ENCODE data around the gene REEP5.

DNA sequence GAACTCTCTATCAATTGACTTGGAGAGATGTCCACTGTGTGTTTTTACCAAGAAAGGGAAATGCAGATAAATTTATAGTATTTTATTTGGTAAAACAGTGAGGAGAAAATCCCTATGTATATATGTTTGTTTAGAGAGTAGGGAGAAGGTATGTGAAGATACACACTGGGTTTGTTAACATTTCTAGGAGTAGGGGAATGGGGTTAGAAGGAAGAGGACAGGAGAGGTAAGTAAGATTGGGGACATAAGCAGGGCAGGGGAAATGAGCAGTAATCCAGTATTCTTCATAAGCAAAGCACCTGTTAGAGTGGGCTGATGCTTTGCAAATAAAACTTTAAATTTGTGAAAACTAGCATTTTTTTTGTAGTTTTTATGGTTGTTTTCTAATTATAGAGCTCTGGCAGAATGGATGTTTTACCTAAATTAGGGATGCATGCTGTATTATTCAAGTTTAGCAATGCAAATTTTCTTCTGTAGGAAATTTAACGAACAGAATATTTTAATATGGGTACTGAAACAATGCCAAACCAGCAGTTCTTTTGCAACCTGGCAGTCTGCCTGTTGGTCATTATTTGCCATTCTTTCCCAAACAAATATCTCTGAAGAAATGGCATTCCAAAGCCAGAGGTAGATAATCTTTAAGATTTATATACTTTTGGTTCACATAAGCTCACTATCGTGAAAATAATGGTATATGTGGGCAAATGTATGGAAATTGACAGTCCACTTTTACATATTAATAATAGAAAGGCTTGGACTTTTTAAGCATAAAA lies 35.2 kb upstream of the REEP5 start:
- TF ChIP-seq CTCF (IDR thresholded peaks at IDR 0.05; ENCODE audit: low read depth, low read length, poor library complexity, severe bottlenecking), result no peak
- TF ChIP-seq EZH2phosphoT487 (IDR thresholded peaks at IDR 0.05; ENCODE audit: borderline replicate concordance, low read length), result no peak
